Left hindlimb (tissue), 1 donor: ENCODE data around the gene CANX.

Experiments
- DNase-seq: peaks from one replicate; pipeline ENCODE4 v3.0.0-alpha.2; 2018

CANX gene

GRCh38 chr5:179779826-179780225 is 81.1 kb downstream of the CANX start:
- no peak for DNase-seq

DNA sequence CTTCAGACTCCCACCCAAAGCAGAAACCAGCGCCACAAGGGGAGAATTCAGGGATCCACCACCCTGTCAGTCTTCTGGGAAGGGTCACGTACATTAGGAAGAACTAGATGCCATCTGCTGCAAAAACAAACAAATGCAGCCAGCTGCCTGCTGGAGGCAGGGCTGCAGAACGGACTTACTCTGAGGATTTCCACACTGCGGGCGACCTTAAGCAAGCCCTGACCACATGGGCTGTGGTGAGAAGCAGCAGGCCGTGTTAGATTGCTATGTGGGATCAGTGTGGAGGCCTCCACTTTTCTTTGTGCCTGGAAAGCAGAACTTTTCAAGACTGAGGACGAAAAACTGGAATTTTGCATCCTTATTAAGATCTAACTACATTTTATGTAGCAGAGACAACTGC is 81.6 kb downstream of the CANX start:
- no peak for DNase-seq
